ENCODE data around the gene BTD.
"Not testable (repeated sequence)": the region's sequence is repeated elsewhere in the genome, so short reads cannot be mapped to it uniquely, and the experiment has no call there.

Gene BTD

DNA sequence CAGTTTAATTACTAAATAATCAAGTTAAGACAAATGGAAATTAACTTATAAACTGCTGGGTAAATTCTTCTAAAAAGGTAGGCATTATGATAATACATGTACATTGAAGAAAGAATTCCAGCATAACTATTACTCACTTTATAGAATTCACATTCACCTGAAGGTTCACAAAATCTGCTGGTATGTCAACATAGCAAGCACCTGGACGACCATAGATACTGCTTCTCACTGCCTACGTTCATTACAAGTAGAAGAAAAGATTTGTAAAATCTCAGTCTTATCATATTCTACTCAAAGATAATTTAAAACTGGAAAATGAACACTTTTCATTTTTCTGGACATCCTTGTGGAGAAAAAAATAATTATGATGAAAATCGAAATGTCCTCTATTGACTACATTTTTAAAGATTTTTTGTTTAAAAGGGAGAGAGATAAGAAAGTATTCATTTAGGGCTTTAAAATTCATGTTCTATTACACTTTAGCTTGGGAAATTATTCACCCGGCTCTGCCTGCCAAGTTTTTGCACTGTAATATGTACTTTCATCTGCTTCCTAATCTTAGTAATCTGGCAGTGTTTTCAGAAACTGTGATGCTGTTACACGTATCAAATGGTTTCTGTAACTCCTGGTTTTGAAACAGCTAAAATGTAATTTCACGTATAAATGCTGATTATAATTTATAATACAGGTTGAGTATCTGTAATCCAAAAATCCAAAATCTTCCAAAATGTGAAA is 16.3 kb upstream of the BTD start:
- Mint-ChIP-seq H3K27ac (no peak overlapping the region), H3K27me3 (no peaks in the 10 kb centered on the region), H3K4me3 (no peak overlapping the region), H3K36me3 (ENCODE audit: low read depth) (peaks cover 31% of the 10 kb centered on the region), H3K4me1 (no peaks in the 10 kb centered on the region), H3K9me3 (no peaks in the 10 kb centered on the region)
- no peak for DNase-seq
- no peak for ATAC-seq

DNA sequence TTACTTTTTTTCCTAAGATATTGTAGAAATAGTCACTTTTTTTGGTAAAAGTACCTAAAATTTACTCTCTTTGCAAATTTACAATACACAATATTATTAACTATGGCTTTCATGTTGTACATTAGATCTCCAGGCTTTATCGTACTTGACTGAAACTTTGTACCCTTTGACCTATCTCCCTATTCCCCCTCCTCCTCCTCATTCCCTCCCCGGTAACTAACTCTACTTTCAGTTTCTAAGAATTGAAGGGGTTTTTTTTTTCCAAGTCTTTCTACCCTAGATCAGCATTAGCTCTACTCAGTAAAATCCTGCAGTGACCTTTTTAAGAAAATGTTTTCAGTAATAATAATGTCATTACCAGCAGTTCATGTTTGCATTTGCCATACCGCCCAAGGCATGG is 10.3 kb upstream of the BTD start:
- no peaks in the 10 kb centered on the region for H3K9me3 Mint-ChIP-seq

GRCh38 chr3:15591928-15592327 is 9.6 kb upstream of the BTD start:
- no peak overlapping the region for H3K4me3 Mint-ChIP-seq
- ATAC-seq (no peak), DNase-seq (no peak)
- peaks cover 19% of the 10 kb centered on the region for H3K36me3 Mint-ChIP-seq (ENCODE audit: low read depth)
- peaks cover 13% of the 10 kb centered on the region for H3K4me1 Mint-ChIP-seq
- no peaks in the 10 kb centered on the region for H3K27me3 Mint-ChIP-seq
- no peak overlapping the region for H3K27ac Mint-ChIP-seq
- no peaks in the 10 kb centered on the region for H3K9me3 Mint-ChIP-seq

More for the DNA sequence above, 10.3 kb upstream of the BTD start:
- H3K27me3 Mint-ChIP-seq, result no peaks in the 10 kb centered on the region
- no peak for DNase-seq
- ATAC-seq, result no peak
- no peak overlapping the region for H3K4me3 Mint-ChIP-seq
- peaks cover 16% of the 10 kb centered on the region for H3K36me3 Mint-ChIP-seq (ENCODE audit: low read depth)
- H3K27ac Mint-ChIP-seq, result peak overlapping the region; percentile 20
- peaks cover 8% of the 10 kb centered on the region for H3K4me1 Mint-ChIP-seq

DNA sequence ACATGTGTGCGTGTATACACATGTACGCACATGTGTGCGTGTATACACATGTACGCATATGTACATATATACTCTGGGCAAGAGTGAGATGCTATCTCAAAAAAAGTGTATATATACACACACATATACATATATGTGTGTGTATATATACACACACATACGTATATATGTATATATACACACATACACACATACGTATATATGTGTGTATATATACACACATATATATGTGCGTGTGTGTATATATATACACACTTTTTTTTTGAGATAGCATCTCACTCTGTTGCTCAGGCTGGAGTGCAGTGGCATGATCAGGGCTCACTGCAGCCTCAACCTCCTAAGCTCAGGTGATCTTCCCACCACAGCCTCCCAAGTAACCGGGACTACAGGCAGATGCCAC is 8.6 kb upstream of the BTD start:
- Mint-ChIP-seq H3K27me3 (no peaks in the 10 kb centered on the region), H3K4me1 (peaks cover 17% of the 10 kb centered on the region), H3K4me3 (no peak overlapping the region), H3K27ac (no peak overlapping the region), H3K36me3 (ENCODE audit: low read depth) (peaks cover 26% of the 10 kb centered on the region), H3K9me3 (no peaks in the 10 kb centered on the region)
- no peak for DNase-seq
- no peak for ATAC-seq

DNA sequence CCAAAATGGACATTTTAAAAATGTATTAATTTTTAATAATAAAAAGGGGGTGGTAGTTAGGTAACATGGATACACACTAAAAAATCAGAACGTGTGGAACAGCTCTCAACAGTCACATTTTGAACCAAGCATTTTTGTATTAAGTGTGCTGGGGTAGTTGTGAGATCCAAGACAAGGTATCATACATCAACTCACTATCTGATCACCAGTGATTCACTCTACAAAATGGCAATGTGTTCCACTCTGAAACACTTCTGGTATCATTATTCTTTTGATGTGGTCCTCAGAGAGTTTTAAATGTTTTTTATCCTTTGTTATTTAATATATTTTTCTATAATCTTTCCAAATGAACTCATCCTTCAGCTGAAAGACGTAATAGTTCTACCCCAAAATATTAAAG is 5.6 kb upstream of the BTD start:
- DNase-seq (no peak), ATAC-seq (peak; percentile 59)
- Mint-ChIP-seq H3K4me3 (no peak overlapping the region), H3K27ac (no peak overlapping the region), H3K27me3 (no peaks in the 10 kb centered on the region), H3K9me3 (no peaks in the 10 kb centered on the region), H3K4me1 (peaks cover 32% of the 10 kb centered on the region), H3K36me3 (ENCODE audit: low read depth) (peaks cover 29% of the 10 kb centered on the region)

DNA sequence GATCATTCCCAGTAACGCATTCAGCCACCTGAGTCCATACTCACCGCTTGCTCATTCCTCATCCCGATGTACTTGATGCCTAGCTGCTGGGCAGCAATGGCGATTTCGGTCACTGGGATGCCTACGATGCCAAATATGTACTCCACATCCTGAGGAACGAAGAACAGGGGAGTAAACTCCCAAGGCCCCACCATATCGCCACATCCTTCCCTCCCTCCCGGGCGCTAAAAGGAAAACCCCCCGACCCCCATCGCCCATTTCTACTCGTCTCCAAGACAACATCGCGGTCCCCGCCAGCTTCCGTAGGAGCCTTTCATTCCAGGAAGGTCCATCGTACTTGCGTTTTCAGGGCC is 523 bp upstream of the BTD start:
- Mint-ChIP-seq H3K36me3 (ENCODE audit: low read depth) (peaks cover 42% of the 10 kb centered on the region), H3K4me1 (peaks cover 51% of the 10 kb centered on the region), H3K27ac (peak overlapping the region; percentile 98), H3K27me3 (no peaks in the 10 kb centered on the region), H3K4me3 (peak overlapping the region; percentile 100), H3K9me3 (peaks cover 7% of the 10 kb centered on the region)
- DNase-seq, result no peak
- peak; percentile 1 for ATAC-seq

- H3K4me3 Mint-ChIP-seq, result peak overlapping the region; percentile 100
- H3K36me3 Mint-ChIP-seq (ENCODE audit: low read depth), result peaks cover 36% of the 10 kb centered on the region
- H3K4me1 Mint-ChIP-seq, result peaks cover 43% of the 10 kb centered on the region
- DNase-seq (no peak), ATAC-seq (peak; percentile 7)
- no peaks in the 10 kb centered on the region for H3K27me3 Mint-ChIP-seq
- H3K27ac Mint-ChIP-seq, result peak overlapping the region; percentile 98
- peaks cover 7% of the 10 kb centered on the region for H3K9me3 Mint-ChIP-seq
Observed at GRCh38 chr3:15602146-15602536, 596 bp downstream of the BTD start.

DNA sequence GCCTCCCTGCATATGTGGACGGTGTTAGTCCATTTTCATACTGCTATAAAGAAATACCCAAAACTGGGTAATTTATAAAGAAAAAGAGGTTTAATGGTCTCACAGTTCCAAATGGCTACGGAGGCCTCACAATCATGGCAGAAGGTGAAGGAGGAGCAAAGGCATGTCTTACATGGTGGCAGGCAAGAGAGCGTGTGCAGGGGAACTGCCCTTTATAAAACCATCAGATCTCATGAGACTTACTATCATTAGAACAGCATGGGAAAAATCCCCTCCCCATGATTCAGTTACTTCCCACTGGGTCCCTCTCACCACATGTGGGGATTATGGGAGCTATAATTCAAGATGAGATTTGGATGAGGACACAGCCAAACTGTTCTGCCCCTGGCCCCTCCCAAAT is 1.3 kb downstream of the BTD start:
- Mint-ChIP-seq H3K36me3 (ENCODE audit: low read depth) (peaks cover 32% of the 10 kb centered on the region), H3K4me1 (peaks cover 40% of the 10 kb centered on the region), H3K4me3 (peak overlapping the region; percentile 100), H3K27ac (peak overlapping the region; percentile 98)
- H3K9me3 Mint-ChIP-seq, H3K27me3 Mint-ChIP-seq, DNase-seq, ATAC-seq: not testable (repeated sequence)

GRCh38 chr3:15604584-15604983 is 3.0 kb downstream of the BTD start:
- not testable (repeated sequence) for H3K27me3 Mint-ChIP-seq, H3K4me3 Mint-ChIP-seq, H3K27ac Mint-ChIP-seq, H3K9me3 Mint-ChIP-seq, DNase-seq, ATAC-seq
- Mint-ChIP-seq H3K36me3 (ENCODE audit: low read depth) (peaks cover 19% of the 10 kb centered on the region), H3K4me1 (peaks cover 36% of the 10 kb centered on the region)

- peaks cover 7% of the 10 kb centered on the region for H3K9me3 Mint-ChIP-seq
- peaks cover 21% of the 10 kb centered on the region for H3K4me1 Mint-ChIP-seq
- DNase-seq (no peak), ATAC-seq (no peak)
- no peak overlapping the region for H3K27ac Mint-ChIP-seq
- no peaks in the 10 kb centered on the region for H3K27me3 Mint-ChIP-seq
- peaks cover 17% of the 10 kb centered on the region for H3K36me3 Mint-ChIP-seq (ENCODE audit: low read depth)
- no peak overlapping the region for H3K4me3 Mint-ChIP-seq
Observed at GRCh38 chr3:15606434-15606891, 4.9 kb downstream of the BTD start.

DNA sequence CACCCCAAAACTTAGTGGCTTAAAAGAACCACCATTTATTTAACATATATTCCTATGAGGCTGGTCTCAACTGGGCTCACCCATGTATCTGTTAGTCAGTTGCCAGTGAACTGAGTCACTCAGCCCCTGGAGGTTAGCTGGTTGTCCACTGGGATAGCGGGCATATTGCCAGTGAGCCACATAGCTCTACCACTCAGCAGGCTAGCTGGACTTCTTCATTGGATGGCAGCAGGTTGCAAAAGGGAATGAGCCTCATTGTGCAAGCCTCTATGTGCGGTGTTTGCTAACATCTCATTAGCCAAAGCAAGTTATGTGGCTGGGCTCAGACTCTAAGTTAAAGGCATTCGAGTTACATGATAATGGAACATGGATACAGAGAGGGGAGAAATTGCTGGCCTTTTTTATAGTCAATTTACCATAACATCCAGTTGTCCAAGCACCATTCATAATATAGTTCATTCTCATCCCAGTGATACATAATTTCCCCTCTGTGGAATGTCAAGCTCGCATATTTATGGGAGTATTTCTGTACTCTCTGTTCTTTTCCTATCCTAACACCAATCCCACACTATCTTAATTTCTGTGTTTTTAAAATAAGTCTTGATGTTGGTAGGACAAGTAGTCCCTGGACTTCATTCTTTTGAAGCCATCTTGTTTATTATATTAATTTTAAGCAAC is 8.7 kb downstream of the BTD start:
- peaks cover 6% of the 10 kb centered on the region for H3K36me3 Mint-ChIP-seq (ENCODE audit: low read depth)
- ATAC-seq (no peak), DNase-seq (no peak)
- H3K27me3 Mint-ChIP-seq, result no peaks in the 10 kb centered on the region
- no peaks in the 10 kb centered on the region for H3K9me3 Mint-ChIP-seq
- no peak overlapping the region for H3K27ac Mint-ChIP-seq
- H3K4me1 Mint-ChIP-seq, result no peaks in the 10 kb centered on the region
- H3K4me3 Mint-ChIP-seq, result no peak overlapping the region

DNA sequence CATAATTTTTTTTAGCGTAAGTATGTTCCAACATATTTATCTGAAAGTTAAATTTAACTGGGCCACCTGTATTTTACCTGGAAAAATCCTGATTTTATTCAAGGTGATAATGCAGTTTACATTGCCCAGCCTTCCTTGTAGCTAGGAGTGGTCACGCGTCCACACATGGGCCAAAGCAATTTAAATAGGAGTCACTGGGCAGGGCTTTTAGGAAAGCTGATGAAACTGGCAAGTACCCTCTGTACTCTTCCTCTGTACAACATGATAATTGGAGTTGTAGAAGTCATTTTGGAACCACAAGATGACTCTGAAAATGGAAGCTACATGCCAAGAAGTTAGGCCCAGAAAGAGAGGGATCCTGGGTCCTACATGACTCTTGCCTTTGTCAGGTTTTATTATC is 9.5 kb downstream of the BTD start:
- no peak for DNase-seq
- H3K4me1 Mint-ChIP-seq, result no peaks in the 10 kb centered on the region
- H3K36me3 Mint-ChIP-seq (ENCODE audit: low read depth), result peaks cover 5% of the 10 kb centered on the region
- H3K27ac Mint-ChIP-seq, result no peak overlapping the region
- no peaks in the 10 kb centered on the region for H3K9me3 Mint-ChIP-seq
- no peaks in the 10 kb centered on the region for H3K27me3 Mint-ChIP-seq
- ATAC-seq, result no peak
- no peak overlapping the region for H3K4me3 Mint-ChIP-seq

GRCh38 chr3:15612001-15612400 is 10.5 kb downstream of the BTD start:
- Mint-ChIP-seq H3K4me3 (no peak overlapping the region), H3K27me3 (no peaks in the 10 kb centered on the region), H3K4me1 (no peaks in the 10 kb centered on the region), H3K27ac (no peak overlapping the region), H3K9me3 (no peaks in the 10 kb centered on the region), H3K36me3 (ENCODE audit: low read depth) (peaks cover 3% of the 10 kb centered on the region)
- no peak for ATAC-seq
- DNase-seq, result no peak

DNA sequence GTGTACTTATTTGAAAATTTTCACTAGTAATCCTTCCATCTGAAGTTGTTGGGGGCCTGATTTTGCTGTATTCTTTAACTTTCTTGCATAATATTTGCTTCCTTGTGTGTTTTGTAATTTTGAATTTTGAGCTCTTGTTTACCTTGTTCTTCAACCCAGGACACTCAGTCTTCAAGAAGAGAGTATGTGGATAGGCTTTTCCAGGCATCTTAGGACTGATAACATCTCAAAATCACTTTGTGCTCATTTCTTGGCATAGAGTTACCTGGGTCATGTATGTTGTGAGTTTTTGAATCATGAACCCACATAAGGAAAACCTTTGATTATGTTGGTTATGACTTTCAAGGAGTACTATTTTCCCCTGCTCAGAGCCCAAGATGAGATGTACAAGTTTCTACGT is 13.4 kb downstream of the BTD start:
- H3K4me1 Mint-ChIP-seq, result no peaks in the 10 kb centered on the region
- H3K36me3 Mint-ChIP-seq (ENCODE audit: low read depth), result peaks cover 14% of the 10 kb centered on the region
- DNase-seq (no peak), ATAC-seq (no peak)
- H3K9me3 Mint-ChIP-seq, result peaks cover 12% of the 10 kb centered on the region
- H3K4me3 Mint-ChIP-seq, result no peak overlapping the region
- H3K27ac Mint-ChIP-seq, result no peak overlapping the region
- no peaks in the 10 kb centered on the region for H3K27me3 Mint-ChIP-seq

GRCh38 chr3:15616053-15616452 is 14.5 kb downstream of the BTD start:
- DNase-seq (no peak), ATAC-seq (no peak)
- H3K27me3 Mint-ChIP-seq, result no peaks in the 10 kb centered on the region
- peaks cover 18% of the 10 kb centered on the region for H3K36me3 Mint-ChIP-seq (ENCODE audit: low read depth)
- H3K27ac Mint-ChIP-seq, result no peak overlapping the region
- H3K4me1 Mint-ChIP-seq, result no peaks in the 10 kb centered on the region
- no peak overlapping the region for H3K4me3 Mint-ChIP-seq
- H3K9me3 Mint-ChIP-seq, result peaks cover 19% of the 10 kb centered on the region
